ENCODE measurements around the gene ZXDC.

ZXDC gene

GRCh38 chr3:126488886-126489569 is 13.3 kb upstream of the ZXDC start:
- no peak for DNase-seq (ENCODE audit: insufficient read length, low spot score)
- FAIRE-seq, result no peak
- TF ChIP-seq POLR2A (IDR thresholded peaks at IDR 0.05; ENCODE audit: low read depth, low read length), result no peak

GRCh38 chr3:126488185-126488584 is 12.5 kb upstream of the ZXDC start:
- FAIRE-seq (no peak), DNase-seq (ENCODE audit: insufficient read length, low spot score) (no peak)
- no peak for TF ChIP-seq POLR2A (IDR thresholded peaks at IDR 0.05; ENCODE audit: low read depth, low read length)

GRCh38 chr3:126487151-126487771 is 11.6 kb upstream of the ZXDC start:
- DNase-seq (ENCODE audit: insufficient read length, low spot score), result peak; percentile 43

GRCh38 chr3:126486360-126486847 is 10.7 kb upstream of the ZXDC start:
- DNase-seq (ENCODE audit: insufficient read length, low spot score) (no peak), FAIRE-seq (no peak)
- no peak for TF ChIP-seq POLR2A (IDR thresholded peaks at IDR 0.05; ENCODE audit: low read depth, low read length)

More at GRCh38 chr3:126487151-126487771, 11.6 kb upstream of the ZXDC start:
- no peak for FAIRE-seq
- TF ChIP-seq POLR2A (IDR thresholded peaks at IDR 0.05; ENCODE audit: low read depth, low read length), result no peak

GRCh38 chr3:126485956-126486355 is 10.3 kb upstream of the ZXDC start:
- no peak for TF ChIP-seq POLR2A (IDR thresholded peaks at IDR 0.05; ENCODE audit: low read depth, low read length)
- DNase-seq (ENCODE audit: insufficient read length, low spot score) (no peak), FAIRE-seq (no peak)

- FAIRE-seq, result no peak
- no peak for DNase-seq (ENCODE audit: insufficient read length, low spot score)
- no peak for TF ChIP-seq POLR2A (IDR thresholded peaks at IDR 0.05; ENCODE audit: low read depth, low read length)
These were observed 9.6 kb upstream of the ZXDC start for GRCh38 chr3:126485176-126485897.

GRCh38 chr3:126484662-126485061 is 9.0 kb upstream of the ZXDC start:
- DNase-seq (ENCODE audit: insufficient read length, low spot score) (no peak), FAIRE-seq (no peak)
- no peak for TF ChIP-seq POLR2A (IDR thresholded peaks at IDR 0.05; ENCODE audit: low read depth, low read length)

- FAIRE-seq (no peak), DNase-seq (ENCODE audit: insufficient read length, low spot score) (no peak)
- TF ChIP-seq POLR2A (IDR thresholded peaks at IDR 0.05; ENCODE audit: low read depth, low read length), result no peak
These were observed 8.5 kb upstream of the ZXDC start for GRCh38 chr3:126484148-126484547.

GRCh38 chr3:126483321-126483761 is 7.7 kb upstream of the ZXDC start:
- no peak for DNase-seq (ENCODE audit: insufficient read length, low spot score)
- FAIRE-seq, result no peak
- TF ChIP-seq POLR2A (IDR thresholded peaks at IDR 0.05; ENCODE audit: low read depth, low read length), result no peak

- FAIRE-seq (no peak), DNase-seq (ENCODE audit: insufficient read length, low spot score) (no peak)
- no peak for TF ChIP-seq POLR2A (IDR thresholded peaks at IDR 0.05; ENCODE audit: low read depth, low read length)
These were observed 7.0 kb upstream of the ZXDC start for GRCh38 chr3:126482503-126483255.

- no peak for DNase-seq (ENCODE audit: insufficient read length, low spot score)
- TF ChIP-seq POLR2A (IDR thresholded peaks at IDR 0.05; ENCODE audit: low read depth, low read length), result no peak
- FAIRE-seq, result no peak
These were observed 6.3 kb upstream of the ZXDC start for GRCh38 chr3:126481808-126482502.

- FAIRE-seq (no peak), DNase-seq (ENCODE audit: insufficient read length, low spot score) (no peak)
- TF ChIP-seq POLR2A (IDR thresholded peaks at IDR 0.05; ENCODE audit: low read depth, low read length), result no peak
These were observed 5.2 kb upstream of the ZXDC start for GRCh38 chr3:126480861-126481260.

- no peak for TF ChIP-seq POLR2A (IDR thresholded peaks at IDR 0.05; ENCODE audit: low read depth, low read length)
- FAIRE-seq (no peak), DNase-seq (ENCODE audit: insufficient read length, low spot score) (no peak)
These were observed 4.5 kb upstream of the ZXDC start for GRCh38 chr3:126480206-126480605.

Data from H54 (cell line).